B cell (primary cell): ENCODE results near the gene CPED1. TPM values are rescaled to one million over a fixed set of nuclear protein-coding genes. Genes with fewer than 3 reads are reported as not detected.

Experiments
- ATAC-seq: fragments of 200-7000 bp; cut with Tn5 transposase; one replicate; pipeline ENCODE4 v1.10.0; 2021; ENCODE audit warnings: low read depth, mild to moderate bottlenecking, moderate number of reproducible peaks, moderate library complexity
- CTCF ChIA-PET: fragments of 350-600 bp; sonication (Branson Sonifier 250); formaldehyde crosslinking; loops from one replicate; lab custom pipeline; 2021; ENCODE audit warnings: antibody characterized with exemption, inconsistent platforms; lab: Charles Lee
- POLR2A ChIA-PET: fragments of 350-600 bp; sonication (Branson Sonifier 250); formaldehyde crosslinking; loops from one replicate; lab custom pipeline; 2021; ENCODE audit warnings: antibody characterized with exemption; lab: Charles Lee
- DNase-seq: peaks from one replicate; pipeline ENCODE4 v3.0.0; 2013
- H2AFZ ChIP-seq: 2 replicates; pipeline ENCODE4 v1.6.1; 2012; ENCODE audit warnings: mild to moderate bottlenecking, low read depth, low read length; ENCODE audit not compliant: insufficient read depth, poor library complexity, severe bottlenecking
- H3K27ac ChIP-seq, 2 donors: 1 replicate in 1 of 2; 2 replicates in 1 of 2; pipeline ENCODE4 v1.5.1; 2012 to 2013; ENCODE audit warnings: low read length in 2 of 2, mild to moderate bottlenecking in 2 of 2, moderate library complexity in 1 of 2
- H3K27me3 ChIP-seq, 4 experiments: fragments of 200-600 bp in 1 of 4; sonication (generic) in 1 of 4; replicated peaks in 1 of 4; 1 replicate in 2 of 4; 2 replicates in 2 of 4; pipeline versions ENCODE4 v1.6.1 to v1.7.0; 2013 to 2016; ENCODE audit warnings: low read length in 3 of 4, mild to moderate bottlenecking in 2 of 4, mixed read lengths in 1 of 4, moderate library complexity in 1 of 4; ENCODE audit not compliant: insufficient read depth in 4 of 4, control insufficient read depth in 3 of 4; ENCODE audit errors: control extremely low read depth in 1 of 4
- H3K36me3 ChIP-seq, 2 experiments: replicated peaks in 1 of 2; 1 replicate in 1 of 2; 2 replicates in 1 of 2; pipeline versions ENCODE4 v1.6.1 to v1.7.1; 2013; ENCODE audit warnings: low read length in 1 of 2; ENCODE audit not compliant: insufficient read depth in 2 of 2, control insufficient read depth in 1 of 2; ENCODE audit errors: control extremely low read depth in 1 of 2, extremely low read depth in 1 of 2
- H3K4me1 ChIP-seq, 2 donors: fragments of 200-600 bp in 1 of 2; sonication (generic) in 1 of 2; 1 replicate in 1 of 2; 2 replicates in 1 of 2; pipeline versions ENCODE4 v1.5.1 to v1.6.1; 2013 to 2017; ENCODE audit warnings: low read length in 2 of 2; ENCODE audit not compliant: control insufficient read depth in 2 of 2, insufficient read depth in 2 of 2
- H3K4me2 ChIP-seq: replicated peaks from 2 replicates; pipeline ENCODE3; 2012; ENCODE audit warnings: mild to moderate bottlenecking, low read depth, low read length; ENCODE audit not compliant: poor library complexity, severe bottlenecking
- H3K4me3 ChIP-seq, 5 experiments: fragments of 200-600 bp in 1 of 5; sonication (generic) in 1 of 5; 1 replicate in 3 of 5; 2 replicates in 2 of 5; pipeline versions ENCODE4 v1.5.1 to v1.7.0; 2011 to 2016; ENCODE audit warnings: low read length in 4 of 5, mild to moderate bottlenecking in 4 of 5, low read depth in 2 of 5, control low read depth in 1 of 5, moderate library complexity in 1 of 5; ENCODE audit not compliant: insufficient read depth in 1 of 5; ENCODE audit errors: control extremely low read depth in 1 of 5, extremely low read depth in 1 of 5
- H3K79me2 ChIP-seq: fragments of 200-600 bp; sonication (generic); one replicate; pipeline ENCODE4 v1.6.0; 2016; ENCODE audit warnings: low read length; ENCODE audit not compliant: control insufficient read depth, insufficient read depth
- H3K9ac ChIP-seq: fragments of 200-600 bp; sonication (generic); 2 replicates; pipeline ENCODE4 v1.6.1; 2017; ENCODE audit warnings: mild to moderate bottlenecking, low read length, moderate library complexity
- H3K9me3 ChIP-seq, 3 donors: one replicate each; pipeline versions ENCODE4 v1.6.1 to v1.7.1; 2013; ENCODE audit warnings: low read length in 2 of 3; ENCODE audit not compliant: control insufficient read depth in 2 of 3, insufficient read depth in 1 of 3; ENCODE audit errors: control extremely low read depth in 1 of 3
- H4K20me1 ChIP-seq: 2 replicates; pipeline ENCODE4 v1.6.0; 2012; ENCODE audit warnings: mild to moderate bottlenecking, low read length; ENCODE audit not compliant: insufficient read depth, control insufficient read depth, poor library complexity, severe bottlenecking
- H3K27ac Mint-ChIP-seq: one replicate; pipeline ENCODE4 v1.8.0; 2021; ENCODE audit warnings: mixed read lengths
- H3K27me3 Mint-ChIP-seq: one replicate; pipeline ENCODE4 v1.8.0; 2021; ENCODE audit warnings: mixed read lengths
- H3K4me1 Mint-ChIP-seq: one replicate; pipeline ENCODE4 v1.8.0; 2021; ENCODE audit warnings: mixed read lengths
- H3K4me3 Mint-ChIP-seq: one replicate; pipeline ENCODE4 v1.8.0; 2021; ENCODE audit warnings: mixed read lengths
- H3K9me3 Mint-ChIP-seq: one replicate; pipeline ENCODE4 v1.8.0; 2022; ENCODE audit warnings: mixed read lengths; ENCODE audit not compliant: insufficient read depth
- CTCF ChIP-seq: fragments of 200-600 bp; IDR thresholded peaks from one replicate; pipeline ENCODE4 v1.8.0; 2022; ENCODE audit warnings: antibody characterized with exemption, mild to moderate bottlenecking
- EZH2 ChIP-seq: IDR thresholded peaks from 2 replicates; pipeline ENCODE4 v1.6.1; 2012; ENCODE audit warnings: borderline replicate concordance, low read depth, mild to moderate bottlenecking, moderate library complexity, low read length; ENCODE audit not compliant: insufficient read depth, poor library complexity, severe bottlenecking
- WGBS: methylation state at CpG from one replicate; pipeline ENCODE4 v1.1.5; 2013; ENCODE audit warnings: missing lambda C conversion rate; ENCODE audit not compliant: insufficient coverage; 5-methylcytosine and 5-hydroxymethylcytosine counted together
- intact Hi-C: fragments of 100-400 bp; cut with micrococcal nuclease; formaldehyde crosslinking; loops from one replicate; pipeline ENCODE4 v1.10.0; 2022
- polyA plus RNA-seq: library from polyadenylated mRNA; depleted of rRNA; stranded (reverse); fragments of >200 nt; gene quantifications from 2 replicates; pipeline ENCODE4 v1.2.3, GENCODE V29; 2012
- total RNA-seq, 2 donors: library from RNA; stranded (reverse); fragments of 120-200 nt in 1 of 2; gene quantifications; 1 replicate in 1 of 2; 2 replicates in 1 of 2; pipeline versions ENCODE4 v1.2.3 to v1.2.4, GENCODE V29; 2013 to 2022

Gene CPED1
- total and polyA plus RNA-seq, 2 donors (not counting 1 experiment from before 2014, with no cell fraction given): 0.44 to 3.8 TPM

GRCh38 chr7:120992965-120993494 lies 4.5 kb downstream of the CPED1 start:
- H3K27me3 ChIP-seq: peaks cover 0 to 20% (median 16%) of the 10 kb centered on the region in 4 experiments
- ATAC-seq (no peak), DNase-seq (no peak)
- peaks cover 31 to 40% of the 10 kb centered on the region in 2 donors for H3K4me1 ChIP-seq
- Mint-ChIP-seq H3K9me3 (no peaks in the 10 kb centered on the region), H3K27ac (no peak overlapping the region), H3K4me3 (no peak overlapping the region), H3K27me3 (peaks cover 48% of the 10 kb centered on the region), H3K4me1 (peaks cover 31% of the 10 kb centered on the region)
- H3K27ac ChIP-seq: no peak overlapping the region
- no peak overlapping the region for H2AFZ ChIP-seq
- no peaks in the 10 kb centered on the region for H4K20me1 ChIP-seq
- TF ChIP-seq CTCF (no peak), EZH2 (no peak)
- no peak overlapping the region for H3K9ac ChIP-seq
- H3K4me2 ChIP-seq: no peak overlapping the region
- intact Hi-C loops: no loop called here
- H3K4me3 ChIP-seq: no peak overlapping the region
- ChIA-PET POLR2A (no interaction called here), CTCF (no interaction called here)
- no peaks in the 10 kb centered on the region for H3K9me3 ChIP-seq
- no peaks in the 10 kb centered on the region for H3K79me2 ChIP-seq
- H3K36me3 ChIP-seq: no peaks in the 10 kb centered on the region

GRCh38 chr7:120993553-120994191 lies 5.2 kb downstream of the CPED1 start:
- no peak for ATAC-seq
- 93% methylated on average over 3 of the region's 5 CpGs for WGBS
- Histone ChIP-seq H4K20me1 (no peaks in the 10 kb centered on the region), H3K4me1 (peaks cover 25 to 34% of the 10 kb centered on the region in 2 donors), H3K27me3 (peaks cover 0 to 20% (median 16%) of the 10 kb centered on the region in 4 experiments), H3K4me3 (no peak overlapping the region), H3K4me2 (no peak overlapping the region), H3K27ac (no peak overlapping the region), H3K36me3 (no peaks in the 10 kb centered on the region), H3K9ac (no peak overlapping the region), H3K79me2 (no peaks in the 10 kb centered on the region), H3K9me3 (no peaks in the 10 kb centered on the region), H2AFZ (no peak overlapping the region)
- ChIA-PET POLR2A (no interaction called here), CTCF (interaction anchor here (1.0 kb wide), 1 partner anchor 8 kb away, joined by 3 read pairs; no protein-coding TSS in a partner anchor)
- Mint-ChIP-seq H3K4me1 (peaks cover 26% of the 10 kb centered on the region), H3K27ac (no peak overlapping the region), H3K4me3 (no peak overlapping the region), H3K9me3 (no peaks in the 10 kb centered on the region), H3K27me3 (peaks cover 46% of the 10 kb centered on the region)
- DNase-seq: no peak
- TF ChIP-seq CTCF (no peak), EZH2 (no peak)
- intact Hi-C loops: no loop called here
